Measurements from ENCODE around the gene APOL6.
A peak's percentile ranks its signal among the peaks of the same experiment; 100 is the strongest.
"Not testable (repeated sequence)": the region's sequence is repeated elsewhere in the genome, so short reads cannot be mapped to it uniquely, and the experiment has no call there.

Gene APOL6

DNA sequence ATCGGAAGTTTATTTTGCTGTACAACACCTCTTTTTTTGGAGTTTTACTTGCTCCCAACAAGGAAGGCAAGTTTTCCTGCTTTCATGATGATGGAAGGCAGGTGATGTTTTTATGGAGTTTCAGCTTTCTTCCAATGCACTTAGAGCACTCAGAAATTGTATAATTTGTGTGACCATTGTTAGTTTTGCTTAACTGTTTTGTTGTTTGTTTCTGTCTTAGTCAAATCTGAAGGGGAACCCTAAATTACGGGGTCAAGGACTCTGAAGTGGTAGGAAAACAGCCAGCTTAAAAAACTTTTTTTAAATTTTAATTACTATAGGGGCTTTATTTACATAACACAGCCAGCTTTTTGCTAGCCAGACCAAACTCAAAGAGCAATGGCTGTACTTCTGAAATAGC, 14.7 kb downstream of the APOL6 start:
- in situ Hi-C loops (cut with HindIII; ENCODE audit: low sequenced_read_pairs), result no loop called here
- no peak for TF ChIP-seq CTCF (IDR thresholded peaks at IDR 0.05; ENCODE audit: low read depth, low read length)
- H3K4me3 ChIP-seq (ENCODE audit: low read depth, low read length), result no peak overlapping the region
- DNase-seq (ENCODE audit: low read depth, low spot score), result no peak

- in situ Hi-C loops (cut with HindIII; ENCODE audit: low sequenced_read_pairs), result no loop called here
- no peak for TF ChIP-seq CTCF (IDR thresholded peaks at IDR 0.05; ENCODE audit: low read depth, low read length)
- DNase-seq (ENCODE audit: low read depth, low spot score), result no peak
- no peak overlapping the region for H3K4me3 ChIP-seq (ENCODE audit: low read depth, low read length)
Measured at GRCh38 chr22:35663371-35663770, 15.1 kb downstream of the APOL6 start.

GRCh38 chr22:35664955-35665587, 16.8 kb downstream of the APOL6 start:
- TF ChIP-seq CTCF (IDR thresholded peaks at IDR 0.05; ENCODE audit: low read depth, low read length), result no peak
- in situ Hi-C loops (cut with HindIII; ENCODE audit: low sequenced_read_pairs), result no loop called here
- peak; percentile 22 for DNase-seq (ENCODE audit: low read depth, low spot score)
- H3K4me3 ChIP-seq (ENCODE audit: low read depth, low read length), result no peak overlapping the region

DNA sequence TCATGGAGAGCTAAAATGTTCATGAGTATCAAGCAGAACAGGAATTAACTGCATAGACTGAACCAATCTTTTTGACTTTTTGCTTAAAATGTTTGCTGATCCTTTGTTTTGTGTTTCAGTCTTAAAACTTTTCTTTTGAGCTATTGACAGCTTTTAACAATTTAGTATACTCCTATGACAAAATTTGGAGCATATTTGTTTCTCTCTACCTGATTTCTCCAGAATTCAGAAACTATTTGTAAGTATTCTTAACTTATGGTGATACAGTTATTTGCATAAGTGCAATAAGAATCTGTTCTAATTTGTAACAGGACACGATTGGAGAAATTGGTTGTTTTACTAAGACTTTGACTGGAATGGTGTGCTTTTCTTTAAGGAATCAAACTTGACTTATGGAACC, 18.5 kb downstream of the APOL6 start:
- H3K4me3 ChIP-seq (ENCODE audit: low read depth, low read length); DNase-seq (ENCODE audit: low read depth, low spot score); in situ Hi-C loops (cut with HindIII; ENCODE audit: low sequenced_read_pairs): not testable (repeated sequence)

GRCh38 chr22:35674335-35674734, 26.1 kb downstream of the APOL6 start:
- in situ Hi-C loops (cut with HindIII; ENCODE audit: low sequenced_read_pairs), result no loop called here
- no peak for DNase-seq (ENCODE audit: low read depth, low spot score)
- no peak for TF ChIP-seq CTCF (IDR thresholded peaks at IDR 0.05; ENCODE audit: low read depth, low read length)
- no peak overlapping the region for H3K4me3 ChIP-seq (ENCODE audit: low read depth, low read length)

DNA sequence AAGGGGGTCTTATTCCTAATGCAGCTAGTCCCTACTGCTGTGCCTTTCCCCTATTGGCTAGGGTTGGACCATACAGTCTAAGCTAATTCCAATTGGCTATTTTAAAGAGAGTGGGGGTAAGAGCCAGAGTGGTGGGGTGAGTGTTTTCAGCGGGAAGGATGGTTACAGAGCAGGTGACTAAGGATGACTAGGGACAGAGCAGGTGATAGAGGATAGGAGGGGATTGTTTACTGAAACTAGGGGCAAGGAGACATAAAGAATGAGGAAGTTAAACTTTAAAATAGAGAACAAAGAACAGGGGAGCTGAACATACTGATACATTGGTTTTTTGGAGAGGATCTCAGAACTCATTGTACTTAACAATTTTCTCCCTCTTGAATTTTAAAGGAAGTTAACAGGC, 27.8 kb downstream of the APOL6 start:
- H3K4me3 ChIP-seq (ENCODE audit: low read depth, low read length); in situ Hi-C loops (cut with HindIII; ENCODE audit: low sequenced_read_pairs); DNase-seq (ENCODE audit: low read depth, low spot score): not testable (repeated sequence)

DNA sequence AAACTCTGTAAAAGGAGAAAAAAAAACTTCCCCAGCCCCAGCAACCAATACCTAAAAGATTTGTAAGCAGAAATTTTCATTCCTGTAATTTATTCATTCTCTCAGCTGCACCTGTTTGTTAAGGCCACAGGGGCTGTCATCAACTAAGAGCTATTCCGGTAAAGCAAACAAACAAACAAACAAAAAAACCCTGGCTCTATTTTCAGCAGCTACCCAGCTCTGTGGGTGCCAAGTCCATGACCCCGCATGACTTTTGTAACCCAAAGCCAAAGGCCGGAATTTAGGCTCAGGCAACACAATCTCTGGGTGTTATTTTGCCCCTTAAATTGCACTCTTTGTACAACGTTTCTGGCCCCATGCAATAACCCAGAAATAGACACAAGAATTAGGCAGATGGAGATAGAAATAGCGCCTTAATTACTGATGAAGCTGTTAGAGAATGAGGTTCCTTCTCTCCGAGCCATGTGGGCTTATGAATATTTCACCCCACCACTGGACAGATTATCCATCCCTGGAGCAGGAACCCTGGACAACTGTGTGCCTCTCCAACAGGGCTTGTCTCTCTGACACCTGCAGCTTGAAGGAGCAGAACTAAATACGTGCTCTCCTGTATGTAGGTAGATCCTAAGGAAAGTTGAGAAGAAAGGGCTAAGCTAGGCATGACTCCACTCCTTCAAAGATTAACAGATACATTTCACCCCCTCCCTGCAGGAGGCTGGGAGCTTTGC, 29.4 kb downstream of the APOL6 start:
- DNase-seq (ENCODE audit: low read depth, low spot score), result no peak
- no peak for TF ChIP-seq CTCF (IDR thresholded peaks at IDR 0.05; ENCODE audit: low read depth, low read length)
- in situ Hi-C loops (cut with HindIII; ENCODE audit: low sequenced_read_pairs), result no loop called here
- H3K4me3 ChIP-seq (ENCODE audit: low read depth, low read length), result no peak overlapping the region

All from astrocyte of the spinal cord (primary cell).